ENCODE measurements around the gene PRAC1. TPM values are rescaled to one million over a fixed set of nuclear protein-coding genes. Genes with fewer than 3 reads are reported as not detected.
"Not testable (repeated sequence)": the region's sequence is repeated elsewhere in the genome, so short reads cannot be mapped to it uniquely, and the experiment has no call there.

Gene PRAC1
- total RNA-seq, 1 experiment from 2014 or later = not detected

- TF ChIP-seq ZBTB33 (IDR thresholded peaks at IDR 0.05; ENCODE audit: extremely low read depth, insufficient replicate concordance, low read length) (no peak), EGR1 (IDR thresholded peaks at IDR 0.05; ENCODE audit: low read depth) (no peak), CBX3 (IDR thresholded peaks at IDR 0.05; ENCODE audit: low read depth) (no peak), JUND (IDR thresholded peaks at IDR 0.05) (no peak)
Observed at GRCh38 chr17:48718227-48718760, 4.0 kb downstream of the PRAC1 start (continued).

GRCh38 chr17:48717367-48718226, 4.7 kb downstream of the PRAC1 start:
- no peak overlapping the region for H3K4me2 ChIP-seq (ENCODE audit: low read length)
- H3K27ac ChIP-seq (ENCODE audit: low read depth, low read length) = no peak overlapping the region
- intact Hi-C loops (cut with micrococcal nuclease) = no loop called here
- TF ChIP-seq SIN3A (IDR thresholded peaks at IDR 0.05; ENCODE audit: low read depth) = no peak
- TF ChIP-seq CBX3 (IDR thresholded peaks at IDR 0.05; ENCODE audit: low read depth) = no peak
- no peak for TF ChIP-seq CEBPB (IDR thresholded peaks at IDR 0.05; ENCODE audit: low read depth)
- no TSS peak for BruUV-seq (replicated peaks)
- DNase-seq (ENCODE audit: low read depth, low spot score) (no peak), ATAC-seq (no peak)
- no peaks in the 10 kb centered on the region for H3K79me2 ChIP-seq (ENCODE audit: insufficient read depth, low read length)
- no peaks in the 10 kb centered on the region for H3K36me3 ChIP-seq (ENCODE audit: control insufficient read depth in 1 of 2, insufficient read depth in 2 of 2, low read length in 2 of 2)
- ChIA-PET CTCF (interaction anchor here (0.9 to 1.6 kb wide), 5 partner anchors 11 to 167 kb away, joined by 3 to 7 read pairs (median 4); partner anchors contain the start of gene HOXB13), RAD21 (ENCODE audit: low non-redundant PET in 1 of 2, low total read pairs in 2 of 2, uncharacterized antibody in 2 of 2, unreplicated experiment in 2 of 2) (interaction anchor here in 1 of 2 experiments (0.7 kb wide), 1 partner anchor 323 kb away, joined by 5 read pairs; no protein-coding TSS in a partner anchor), POLR2A (interaction anchor here (0.6 to 1.1 kb wide), 3 partner anchors 11 to 162 kb away, joined by 3 to 7 read pairs (median 4); partner anchors contain the start of gene HOXB13)
- H4K20me1 ChIP-seq (ENCODE audit: insufficient read depth) = no peaks in the 10 kb centered on the region
- H2AFZ ChIP-seq (ENCODE audit: low read depth, low read length, poor library complexity, severe bottlenecking) = no peak overlapping the region
- no peaks in the 10 kb centered on the region for H3K4me1 ChIP-seq (ENCODE audit: control insufficient read depth in 1 of 2, insufficient read depth in 2 of 2, low read length in 2 of 2)
- H3K9ac ChIP-seq (ENCODE audit: low read length) = no peak overlapping the region
- no peaks in the 10 kb centered on the region for H3K9me2 ChIP-seq (ENCODE audit: insufficient read depth)
- no peak overlapping the region for H3K4me3 ChIP-seq (replicated peaks in 1 of 2; ENCODE audit: low read depth in 1 of 2, low read length in 2 of 2)
- H3K27me3 ChIP-seq (ENCODE audit: insufficient read depth, low read length) = no peaks in the 10 kb centered on the region
- H3K9me3 ChIP-seq (ENCODE audit: control insufficient read depth in 1 of 2, insufficient read depth in 1 of 2, low read depth in 1 of 2, low read length in 2 of 2) = no peaks in the 10 kb centered on the region

GRCh38 chr17:48716549-48716948, 5.8 kb downstream of the PRAC1 start:
- H3K4me2 ChIP-seq (ENCODE audit: low read length); H3K4me3 ChIP-seq (replicated peaks in 1 of 2; ENCODE audit: low read depth in 1 of 2, low read length in 2 of 2); ATAC-seq; H3K79me2 ChIP-seq (ENCODE audit: insufficient read depth, low read length); DNase-seq (ENCODE audit: low read depth, low spot score); H3K27me3 ChIP-seq (ENCODE audit: insufficient read depth, low read length); H3K27ac ChIP-seq (ENCODE audit: low read depth, low read length); H3K9ac ChIP-seq (ENCODE audit: low read length); H3K4me1 ChIP-seq (ENCODE audit: control insufficient read depth in 1 of 2, insufficient read depth in 2 of 2, low read length in 2 of 2); H2AFZ ChIP-seq (ENCODE audit: low read depth, low read length, poor library complexity, severe bottlenecking); H3K9me3 ChIP-seq (ENCODE audit: control insufficient read depth in 1 of 2, insufficient read depth in 1 of 2, low read depth in 1 of 2, low read length in 2 of 2); H3K36me3 ChIP-seq (ENCODE audit: control insufficient read depth in 1 of 2, insufficient read depth in 2 of 2, low read length in 2 of 2); RAD21 ChIA-PET (ENCODE audit: low non-redundant PET in 1 of 2, low total read pairs in 2 of 2, uncharacterized antibody in 2 of 2, unreplicated experiment in 2 of 2); BruUV-seq (replicated peaks); intact Hi-C loops (cut with micrococcal nuclease); H4K20me1 ChIP-seq (ENCODE audit: insufficient read depth); H3K9me2 ChIP-seq (ENCODE audit: insufficient read depth): not testable (repeated sequence)
- CTCF ChIA-PET = interaction anchor here (0.9 to 1.6 kb wide), 3 partner anchors 12 to 162 kb away, joined by 3 to 7 read pairs (median 3); partner anchors contain the start of gene HOXB13
- POLR2A ChIA-PET = interaction anchor here (1.1 kb wide), 1 partner anchor 12 kb away, joined by 4 read pairs; the partner anchor contains the start of gene HOXB13
